GM21360 (cell line): ENCODE measurements around the gene CD300LG.
"Not testable (repeated sequence)": the region's sequence is repeated elsewhere in the genome, so short reads cannot be mapped to it uniquely, and the experiment has no call there.

ENCODE experiments used
- ATAC-seq: cut with Tn5 transposase; IDR thresholded peaks from one replicate; pipeline ENCODE4 v1.9.1; 2021; ENCODE audit warnings: mild to moderate bottlenecking, moderate library complexity; ENCODE audit not compliant: unreplicated experiment

Gene CD300LG

DNA sequence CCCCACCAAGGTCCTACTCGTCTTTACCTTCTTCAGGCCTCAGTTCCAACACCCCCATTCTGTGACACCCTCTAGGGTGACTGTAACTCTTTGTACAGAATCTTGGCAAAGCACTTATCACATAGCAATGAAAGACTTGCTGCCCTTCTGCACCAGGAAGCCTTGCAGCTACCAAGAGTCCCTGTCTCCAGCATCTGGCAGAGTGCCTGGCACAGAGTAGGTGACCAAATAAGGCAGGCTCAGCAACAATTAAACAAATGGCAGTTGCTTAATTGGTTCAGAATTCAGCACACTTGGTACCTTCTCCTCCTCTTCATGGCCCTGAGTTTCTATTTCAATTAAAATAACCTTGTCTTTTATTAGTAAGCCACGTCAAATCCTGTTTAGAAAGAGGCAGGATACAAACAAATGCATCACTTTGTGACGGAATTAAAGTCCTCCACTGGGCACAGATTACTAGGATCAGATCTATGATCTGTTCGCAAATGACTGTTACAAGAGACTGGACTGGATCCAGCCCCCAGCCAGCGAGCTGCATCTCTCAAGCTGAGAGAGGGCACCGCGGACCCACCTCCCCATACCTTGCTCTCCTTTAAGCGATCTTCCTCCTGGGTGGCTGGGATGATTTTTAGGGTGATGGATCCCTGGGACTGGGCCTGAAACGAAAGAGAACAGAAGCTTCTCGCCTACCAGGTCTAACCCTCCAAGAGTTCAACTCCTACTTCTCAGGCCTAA is 23.5 kb upstream of the CD300LG start:
- no peak for ATAC-seq

- ATAC-seq = no peak
Observed at GRCh38 chr17:43825567-43825966, 21.4 kb upstream of the CD300LG start.

DNA sequence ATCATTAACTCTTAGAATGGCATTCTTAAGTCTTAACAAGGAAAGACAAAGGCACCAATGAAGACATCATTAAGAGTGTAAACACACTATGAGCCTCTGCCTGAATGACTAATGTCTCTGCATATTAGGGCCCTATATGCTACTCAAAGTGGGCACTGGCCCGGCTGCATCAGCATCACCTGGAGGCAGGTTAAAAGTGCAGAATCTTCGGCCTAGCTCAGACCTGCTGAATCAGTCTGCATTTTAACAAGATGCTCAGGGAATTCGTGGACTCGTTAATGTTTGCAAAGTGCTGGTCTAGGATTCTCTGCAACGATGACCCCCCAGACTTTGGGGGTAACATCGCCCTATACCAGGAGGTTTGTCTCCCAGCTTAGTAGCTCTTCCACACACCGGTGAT is 20.8 kb upstream of the CD300LG start:
- ATAC-seq = no peak

GRCh38 chr17:43827596-43827995 is 19.4 kb upstream of the CD300LG start:
- ATAC-seq = no peak

- ATAC-seq = no peak
Observed at GRCh38 chr17:43829738-43830137, 17.2 kb upstream of the CD300LG start.

- no peak for ATAC-seq
Observed at GRCh38 chr17:43830510-43831140, 16.4 kb upstream of the CD300LG start.

DNA sequence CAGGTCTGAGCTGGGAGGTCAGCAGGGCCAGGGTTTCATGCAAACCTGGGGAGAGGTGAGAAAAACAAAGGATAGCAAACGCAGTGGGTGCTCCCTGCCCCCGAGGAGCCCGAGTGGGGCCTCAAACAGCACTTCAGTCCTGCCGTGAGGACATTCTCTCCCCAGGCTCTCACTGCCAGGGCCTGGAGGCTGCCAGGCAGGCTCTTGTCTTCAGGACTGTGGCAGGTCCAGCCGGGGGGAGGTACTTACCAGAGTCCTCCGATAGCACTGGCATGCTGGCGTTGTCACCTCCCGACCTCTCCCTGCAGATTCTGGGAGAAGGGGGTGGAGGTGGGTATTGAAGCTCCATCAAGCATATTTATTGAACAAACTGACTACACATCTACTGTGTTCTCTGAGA is 15.3 kb upstream of the CD300LG start:
- no peak for ATAC-seq

- no peak for ATAC-seq
Observed at GRCh38 chr17:43832168-43832975, 14.6 kb upstream of the CD300LG start.

DNA sequence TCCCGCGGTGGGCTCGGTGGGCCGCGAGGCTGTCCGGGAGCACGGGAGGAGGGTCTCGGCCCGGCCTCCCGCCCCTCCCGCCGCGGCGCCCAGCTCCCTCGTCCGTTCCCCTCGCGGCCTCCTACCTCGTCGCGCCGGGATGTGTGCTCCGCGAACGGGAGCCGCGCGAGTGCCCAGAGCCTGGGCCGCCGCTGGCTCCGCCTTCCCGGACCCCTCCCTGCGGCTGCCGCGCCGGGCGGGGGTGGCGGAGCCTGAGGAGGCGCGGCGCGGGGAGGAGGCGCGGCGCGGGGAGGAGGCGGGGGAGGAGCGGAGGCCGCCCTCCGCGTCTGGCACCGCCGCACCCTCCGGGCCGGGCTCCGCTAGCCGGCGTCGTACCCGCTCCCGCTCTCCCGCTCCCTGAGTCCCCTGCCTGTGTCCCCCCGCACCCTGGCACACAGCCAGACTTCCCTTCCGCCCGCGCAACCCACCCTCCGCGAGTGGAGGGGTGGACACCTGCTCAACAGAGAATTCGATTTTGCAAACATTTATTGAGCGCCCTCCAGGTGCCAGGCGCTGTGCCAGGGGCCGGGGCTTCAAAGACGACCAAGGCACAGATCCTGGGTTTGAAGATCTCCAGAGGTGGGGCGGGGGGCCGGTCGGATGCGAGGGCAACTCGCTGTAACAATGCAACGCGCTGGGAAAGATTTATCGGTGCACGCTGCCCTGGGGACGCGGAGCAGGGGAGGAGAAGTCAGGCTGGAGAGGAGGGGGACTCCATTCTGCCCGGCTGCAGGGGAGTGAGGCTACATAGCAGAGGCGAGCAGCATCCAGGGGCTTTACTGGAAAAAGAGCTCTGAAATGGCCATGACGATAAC is 13.8 kb upstream of the CD300LG start, which contains the start of gene MPP3:
TSS of gene MPP3 (minus strand) at position 171 of the 854 bp plus-strand sequence. CDS start 1,240 bp downstream, outside the sequence.
- no peak for ATAC-seq

- no peak for ATAC-seq
Observed at GRCh38 chr17:43834106-43834505, 12.9 kb upstream of the CD300LG start.

GRCh38 chr17:43839670-43840108 is 7.3 kb upstream of the CD300LG start:
- no peak for ATAC-seq

GRCh38 chr17:43840814-43841213 is 6.2 kb upstream of the CD300LG start:
- no peak for ATAC-seq

GRCh38 chr17:43841282-43841681 is 5.7 kb upstream of the CD300LG start:
- no peak for ATAC-seq

GRCh38 chr17:43842091-43842974 is 4.6 kb upstream of the CD300LG start:
- ATAC-seq = not testable (repeated sequence)

GRCh38 chr17:43842975-43843325 is 4.0 kb upstream of the CD300LG start:
- ATAC-seq = no peak

GRCh38 chr17:43844241-43844640 is 2.7 kb upstream of the CD300LG start:
- ATAC-seq = no peak

DNA sequence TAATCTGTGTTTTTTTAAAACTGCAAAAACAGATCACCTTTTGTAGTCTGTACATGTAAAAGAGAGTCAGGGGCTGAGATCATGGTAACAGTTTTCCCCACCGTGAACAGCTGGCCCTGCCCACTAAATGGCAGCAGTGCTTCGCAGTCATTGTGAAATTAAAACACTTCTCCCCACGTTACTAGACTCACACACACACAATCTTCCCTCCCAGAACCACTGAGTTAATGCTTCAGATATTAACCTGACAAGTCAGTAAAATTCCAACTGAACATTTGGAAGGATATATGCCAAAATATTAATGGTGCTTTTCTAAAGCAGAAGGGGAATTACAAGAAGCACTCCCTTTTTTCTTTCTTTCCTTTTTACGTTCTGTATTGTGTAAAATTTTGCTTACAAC is 1.2 kb upstream of the CD300LG start:
- no peak for ATAC-seq

GRCh38 chr17:43846221-43846712 is 709 bp upstream of the CD300LG start:
- ATAC-seq = no peak

- no peak for ATAC-seq
Observed at GRCh38 chr17:43848601-43849000, 1.6 kb downstream of the CD300LG start.

DNA sequence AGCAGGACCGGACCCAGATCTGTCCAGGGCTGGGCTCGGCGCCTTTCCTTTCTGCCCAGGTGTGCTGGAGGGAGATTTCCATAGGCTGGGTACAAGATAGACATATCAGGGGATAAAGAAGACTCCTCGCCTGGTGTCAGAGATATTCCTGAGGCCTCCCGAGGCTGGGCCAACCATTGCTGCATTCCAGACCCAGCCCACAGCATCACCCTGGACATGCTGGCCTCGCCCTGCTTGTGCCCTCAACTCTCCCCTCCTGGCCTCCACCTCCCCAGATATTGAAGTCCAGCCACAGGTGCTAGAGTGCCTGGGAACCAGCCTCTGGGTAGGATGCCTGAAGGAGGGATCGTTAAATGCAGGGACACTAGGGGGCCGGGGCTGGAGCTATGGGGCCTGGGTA is 2.1 kb downstream of the CD300LG start:
- ATAC-seq = no peak
